NB4 (cell line): Measurements from ENCODE around the gene SHC1.
"Not testable (repeated sequence)": the region's sequence is repeated elsewhere in the genome, so short reads cannot be mapped to it uniquely, and the experiment has no call there.

Source experiments
- DNase-seq: peaks from one replicate; pipeline ENCODE4 v3.0.0; 2010; ENCODE audit warnings: low read depth
- H3K4me3 ChIP-seq: one replicate; pipeline ENCODE4 v1.5.1; 2011; ENCODE audit warnings: mild to moderate bottlenecking, low read depth, low read length, moderate library complexity
- CTCF ChIP-seq: IDR thresholded peaks from one replicate; pipeline ENCODE4 v1.5.1; 2012; ENCODE audit warnings: low read depth, low read length
- MAX ChIP-seq: IDR thresholded peaks from 2 replicates; pipeline ENCODE4 v1.6.1; 2011; ENCODE audit warnings: low read depth, low read length
- MYC ChIP-seq: IDR thresholded peaks from 2 replicates; pipeline ENCODE4 v1.6.1; 2011; ENCODE audit warnings: low read depth, low read length
- POLR2A ChIP-seq: IDR thresholded peaks from 2 replicates; pipeline ENCODE4 v1.6.1; 2011; ENCODE audit warnings: mild to moderate bottlenecking; ENCODE audit not compliant: insufficient read length; ENCODE audit errors: extremely low read depth

SHC1 gene

GRCh38 chr1:154987326-154987725 lies 16.8 kb upstream of the SHC1 start:
- TF ChIP-seq MYC (no peak), MAX (no peak), POLR2A (no peak), CTCF (no peak)
- no peak overlapping the region for H3K4me3 ChIP-seq
- DNase-seq, result no peak

- not testable (repeated sequence) for DNase-seq, H3K4me3 ChIP-seq
Observed at GRCh38 chr1:154986736-154987135, 16.2 kb upstream of the SHC1 start.

GRCh38 chr1:154983776-154984466 lies 13.4 kb upstream of the SHC1 start:
- no peak for DNase-seq
- peak overlapping the region; percentile 87 for H3K4me3 ChIP-seq
- no peak for TF ChIP-seq CTCF
- TF ChIP-seq POLR2A, result no peak
- no peak for TF ChIP-seq MYC
- TF ChIP-seq MAX, result no peak

GRCh38 chr1:154982897-154983648 lies 12.5 kb upstream of the SHC1 start, which contains the start of gene FLAD1:
FLAD1 (plus strand) TSS chr1:154983344; CDS start chr1:154983695, 351 bp downstream.
- H3K4me3 ChIP-seq, result peak within 1 kb of the TSS; percentile 87
- TF ChIP-seq POLR2A, result peak; percentile 63
- peak; percentile 100 for TF ChIP-seq MAX
- no peak for TF ChIP-seq CTCF
- TF ChIP-seq MYC, result peak; percentile 96
- peak; percentile 100 for DNase-seq

- H3K4me3 ChIP-seq, result peak overlapping the region; percentile 81
- TF ChIP-seq CTCF (no peak), MAX (no peak)
- no peak for DNase-seq
Observed at GRCh38 chr1:154982341-154982740, 11.8 kb upstream of the SHC1 start.

- no peak for DNase-seq
- TF ChIP-seq CTCF, result no peak
- TF ChIP-seq MAX, result no peak
- TF ChIP-seq POLR2A, result no peak
- H3K4me3 ChIP-seq, result no peak overlapping the region
Observed at GRCh38 chr1:154978360-154978759, 7.8 kb upstream of the SHC1 start.

GRCh38 chr1:154977762-154978161 lies 7.2 kb upstream of the SHC1 start:
- not testable (repeated sequence) for DNase-seq
- H3K4me3 ChIP-seq, result peak overlapping the region; percentile 25
